ENCODE data around the gene SOX6.

DNA sequence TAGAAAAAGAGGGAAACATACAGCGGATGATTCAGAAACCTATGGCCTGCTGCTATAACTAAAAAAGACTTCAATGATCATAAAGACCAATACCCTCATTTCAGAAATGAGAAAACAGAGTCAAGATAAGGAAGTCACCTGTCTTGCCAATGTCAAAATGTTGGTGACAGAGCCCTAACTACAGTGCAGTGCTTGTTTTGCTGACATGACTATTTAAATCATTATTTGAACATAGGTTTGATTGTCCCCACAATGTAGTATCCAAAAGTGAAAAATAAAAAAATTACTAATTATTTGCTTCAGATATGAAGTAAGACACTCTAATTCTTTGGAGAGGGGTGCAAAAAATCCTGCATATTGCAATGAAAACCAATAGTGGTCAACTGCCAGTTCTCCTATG is 115.7 kb downstream of the SOX6 start:
- TF ChIP-seq, protein P1, sequence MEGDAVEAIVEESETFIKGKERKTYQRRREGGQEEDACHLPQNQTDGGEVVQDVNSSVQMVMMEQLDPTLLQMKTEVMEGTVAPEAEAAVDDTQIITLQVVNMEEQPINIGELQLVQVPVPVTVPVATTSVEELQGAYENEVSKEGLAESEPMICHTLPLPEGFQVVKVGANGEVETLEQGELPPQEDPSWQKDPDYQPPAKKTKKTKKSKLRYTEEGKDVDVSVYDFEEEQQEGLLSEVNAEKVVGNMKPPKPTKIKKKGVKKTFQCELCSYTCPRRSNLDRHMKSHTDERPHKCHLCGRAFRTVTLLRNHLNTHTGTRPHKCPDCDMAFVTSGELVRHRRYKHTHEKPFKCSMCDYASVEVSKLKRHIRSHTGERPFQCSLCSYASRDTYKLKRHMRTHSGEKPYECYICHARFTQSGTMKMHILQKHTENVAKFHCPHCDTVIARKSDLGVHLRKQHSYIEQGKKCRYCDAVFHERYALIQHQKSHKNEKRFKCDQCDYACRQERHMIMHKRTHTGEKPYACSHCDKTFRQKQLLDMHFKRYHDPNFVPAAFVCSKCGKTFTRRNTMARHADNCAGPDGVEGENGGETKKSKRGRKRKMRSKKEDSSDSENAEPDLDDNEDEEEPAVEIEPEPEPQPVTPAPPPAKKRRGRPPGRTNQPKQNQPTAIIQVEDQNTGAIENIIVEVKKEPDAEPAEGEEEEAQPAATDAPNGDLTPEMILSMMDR (IDR thresholded peaks at IDR 0.05), result no peak
- TF ChIP-seq POLR2A (IDR thresholded peaks at IDR 0.05), result no peak
